Measurements from ENCODE around the gene NEAT1.

Gene NEAT1

DNA sequence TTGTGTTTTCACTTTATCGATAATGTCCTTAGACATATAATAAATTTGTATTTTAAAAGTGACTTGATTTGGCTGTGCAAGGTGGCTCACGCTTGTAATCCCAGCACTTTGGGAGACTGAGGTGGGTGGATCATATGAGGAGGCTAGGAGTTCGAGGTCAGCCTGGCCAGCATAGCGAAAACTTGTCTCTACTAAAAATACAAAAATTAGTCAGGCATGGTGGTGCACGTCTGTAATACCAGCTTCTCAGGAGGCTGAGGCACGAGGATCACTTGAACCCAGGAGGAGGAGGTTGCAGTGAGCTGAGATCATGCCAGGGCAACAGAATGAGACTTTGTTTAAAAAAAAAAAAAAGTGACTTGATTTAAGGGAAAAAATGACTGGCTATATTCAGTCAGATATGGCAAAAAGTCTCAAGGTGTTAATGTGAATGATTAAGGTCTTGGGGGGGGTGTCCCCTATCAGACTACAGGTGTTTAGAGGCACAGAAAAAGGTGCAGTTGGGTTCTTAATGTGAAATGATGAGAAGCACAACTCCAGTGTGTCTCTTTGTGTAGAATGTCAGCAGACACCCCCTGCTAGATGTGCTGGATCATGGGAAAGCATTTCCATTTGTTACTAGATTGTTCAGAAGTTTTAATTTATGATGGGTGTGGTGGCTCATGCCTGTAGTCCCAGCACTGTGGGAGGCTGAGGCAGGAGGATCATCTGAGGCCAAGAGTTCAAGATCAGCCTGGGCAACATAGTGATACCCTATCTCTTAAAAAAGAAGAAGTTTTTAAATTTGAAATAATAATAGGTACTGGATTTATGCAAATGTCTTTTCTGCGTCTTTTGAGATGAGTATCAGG is 17.0 kb downstream of the NEAT1 start:
- WGBS, result 95% methylated on average over 6 of the region's 7 CpGs
- H3K36me3 ChIP-seq (ENCODE audit: insufficient read depth, low read length), result peaks cover 29% of the 10 kb centered on the region
- no peaks in the 10 kb centered on the region for H3K4me1 ChIP-seq (ENCODE audit: insufficient read depth, low read length)
- H3K27me3 ChIP-seq (ENCODE audit: insufficient read depth, low read length), result no peaks in the 10 kb centered on the region
- no peak overlapping the region for H3K9ac ChIP-seq (ENCODE audit: low read depth, low read length)
- no peak overlapping the region for H3K4me3 ChIP-seq (ENCODE audit: low read length)
- H3K9me3 ChIP-seq (ENCODE audit: insufficient read depth, low read depth, low read length), result no peaks in the 10 kb centered on the region
- no peak overlapping the region for H3K27ac ChIP-seq (ENCODE audit: low read depth, low read length)

DNA sequence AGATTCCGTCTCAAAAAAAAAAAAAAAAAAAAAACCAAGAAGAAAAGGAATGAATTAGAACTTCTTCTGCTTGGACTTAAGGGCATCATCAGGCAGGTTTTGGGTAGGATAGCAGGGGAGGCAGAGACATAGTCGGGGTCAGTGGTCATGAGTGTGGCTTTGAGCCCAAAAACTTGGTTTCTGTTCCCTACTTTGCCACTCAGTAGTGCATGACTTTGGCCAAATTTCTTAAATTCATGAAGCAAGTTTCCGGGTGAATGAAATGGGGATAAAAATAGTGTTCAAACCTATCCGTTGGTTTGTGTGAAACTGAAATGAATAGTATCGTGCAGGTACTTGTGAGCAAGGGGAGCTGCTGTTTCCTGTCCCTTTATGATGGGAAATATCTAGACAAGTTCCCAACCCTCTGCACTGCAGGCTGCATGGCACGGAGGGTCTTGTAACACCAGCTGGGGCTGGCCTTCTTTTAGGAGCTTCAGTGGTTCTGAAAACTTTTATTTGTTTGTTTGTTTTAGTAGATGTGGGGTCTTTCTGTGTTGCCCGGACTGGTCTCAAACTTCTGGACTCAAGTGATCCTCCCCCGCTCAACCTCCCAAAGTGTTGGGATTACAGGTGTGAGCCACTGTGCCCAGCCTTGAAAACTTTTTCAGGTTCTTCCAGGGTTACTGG is 18.4 kb downstream of the NEAT1 start:
- Histone ChIP-seq H3K9ac (ENCODE audit: low read depth, low read length) (no peak overlapping the region), H3K27me3 (ENCODE audit: insufficient read depth, low read length) (no peaks in the 10 kb centered on the region), H3K9me3 (ENCODE audit: insufficient read depth, low read depth, low read length) (no peaks in the 10 kb centered on the region), H3K4me1 (ENCODE audit: insufficient read depth, low read length) (no peaks in the 10 kb centered on the region), H3K27ac (ENCODE audit: low read depth, low read length) (no peak overlapping the region), H3K36me3 (ENCODE audit: insufficient read depth, low read length) (peaks cover 16% of the 10 kb centered on the region), H3K4me3 (ENCODE audit: low read length) (no peak overlapping the region)
- WGBS, result 88% methylated on average over 8 of the region's 8 CpGs

DNA sequence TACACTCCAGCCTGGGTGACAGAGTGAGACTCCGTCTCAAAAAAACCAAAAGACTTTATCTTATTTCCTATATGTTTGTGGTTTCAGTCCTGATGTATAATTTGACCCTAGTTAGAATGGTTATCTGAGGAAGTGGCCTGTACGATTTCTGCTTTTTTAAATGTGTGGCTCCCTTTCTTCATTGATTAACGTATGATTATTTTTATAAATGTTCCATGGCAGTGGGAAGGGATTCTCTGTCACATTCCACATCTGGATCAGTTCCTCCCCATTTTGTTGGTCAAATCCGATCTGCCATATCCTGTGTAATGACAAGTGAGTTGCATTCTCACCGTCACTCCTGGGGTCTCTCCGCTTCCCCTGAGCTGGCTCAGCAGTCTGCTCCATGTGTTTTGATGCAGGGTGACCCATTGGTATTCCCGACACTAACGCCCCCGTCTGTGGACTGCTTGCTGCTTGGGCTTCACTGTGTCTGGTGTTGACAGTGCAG is 20.3 kb downstream of the NEAT1 start:
- Histone ChIP-seq H3K27ac (ENCODE audit: low read depth, low read length) (no peak overlapping the region), H3K4me3 (ENCODE audit: low read length) (no peak overlapping the region), H3K4me1 (ENCODE audit: insufficient read depth, low read length) (no peaks in the 10 kb centered on the region), H3K9me3 (ENCODE audit: insufficient read depth, low read depth, low read length) (no peaks in the 10 kb centered on the region), H3K27me3 (ENCODE audit: insufficient read depth, low read length) (no peaks in the 10 kb centered on the region), H3K36me3 (ENCODE audit: insufficient read depth, low read length) (peaks cover 2% of the 10 kb centered on the region; the same call in 1 of the 2 replicates), H3K9ac (ENCODE audit: low read depth, low read length) (no peak overlapping the region)
- 93% methylated on average over 8 of the region's 9 CpGs for WGBS

DNA sequence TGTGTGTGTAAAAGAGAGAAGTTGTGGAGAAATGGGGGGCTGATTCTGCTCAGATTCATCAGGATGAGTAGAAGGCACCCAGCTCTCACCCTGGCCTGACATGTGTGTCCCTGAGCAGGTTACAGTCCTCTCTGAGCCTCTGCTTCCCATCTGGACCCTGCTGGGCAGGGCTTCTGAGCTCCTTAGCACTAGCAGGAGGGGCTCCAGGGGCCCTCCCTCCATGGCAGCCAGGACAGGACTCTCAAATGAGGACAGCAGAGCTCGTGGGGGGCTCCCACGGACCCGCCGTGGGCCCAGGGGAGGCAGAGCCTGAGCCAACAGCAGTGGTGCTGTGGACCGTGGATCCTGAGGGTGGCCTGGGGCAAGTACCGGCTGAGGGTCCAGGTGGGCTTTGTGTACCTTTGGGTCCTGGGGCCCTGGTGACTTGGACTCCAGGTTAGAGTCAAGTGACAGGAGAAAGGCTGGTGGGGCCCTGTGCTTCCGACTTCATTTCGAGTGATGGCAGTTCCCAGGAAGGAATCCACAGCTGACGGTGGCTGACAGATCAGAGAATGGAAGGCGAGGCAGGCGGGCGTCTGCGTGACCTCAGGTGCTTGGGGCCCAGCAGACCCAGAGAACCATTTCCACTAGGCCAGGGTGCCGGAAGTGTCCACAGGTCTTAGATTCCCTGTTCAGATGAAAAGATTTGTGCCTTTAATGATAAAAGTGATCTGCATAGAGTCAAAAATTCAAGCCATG is 21.9 kb downstream of the NEAT1 start:
- WGBS, result 93% methylated on average over 14 of the region's 14 CpGs
- no peak overlapping the region for H3K27ac ChIP-seq (ENCODE audit: low read depth, low read length)
- no peak overlapping the region for H3K4me3 ChIP-seq (ENCODE audit: low read length)
- H3K9ac ChIP-seq (ENCODE audit: low read depth, low read length), result no peak overlapping the region
- H3K9me3 ChIP-seq (ENCODE audit: insufficient read depth, low read depth, low read length), result no peaks in the 10 kb centered on the region
- no peaks in the 10 kb centered on the region for H3K27me3 ChIP-seq (ENCODE audit: insufficient read depth, low read length)
- 0 out of 2 replicates have a peak, but pooled peaks cover 4% of the 10 kb centered on the region for H3K4me1 ChIP-seq (ENCODE audit: insufficient read depth, low read length)
- 0 out of 2 replicates have a peak, but pooled peaks cover 2% of the 10 kb centered on the region for H3K36me3 ChIP-seq (ENCODE audit: insufficient read depth, low read length)

DNA sequence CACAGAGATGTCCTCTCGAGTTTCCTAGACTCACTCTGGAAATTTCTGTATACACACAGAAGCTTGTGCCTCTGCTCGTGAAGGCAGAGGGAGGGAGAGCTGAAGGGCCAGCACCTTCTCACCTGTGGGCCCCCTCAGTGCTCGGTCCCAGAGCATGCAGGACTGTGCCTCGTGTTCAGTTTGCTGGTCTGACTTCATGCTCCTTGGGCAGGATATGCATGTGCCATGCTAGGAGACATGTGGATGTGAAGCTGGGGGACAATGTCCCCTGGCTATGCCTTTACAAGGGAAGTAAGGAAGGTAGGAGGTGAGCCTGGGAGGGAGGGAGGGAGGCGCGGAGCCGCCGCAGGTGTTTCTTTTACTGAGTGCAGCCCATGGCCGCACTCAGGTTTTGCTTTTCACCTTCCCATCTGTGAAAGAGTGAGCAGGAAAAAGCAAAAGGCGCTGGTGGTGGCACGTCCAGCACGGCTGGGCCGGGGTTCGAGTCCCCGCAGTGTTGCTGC is 22.6 kb downstream of the NEAT1 start:
- no peak overlapping the region for H3K27ac ChIP-seq (ENCODE audit: low read depth, low read length)
- WGBS, result 95% methylated on average over 15 of the region's 15 CpGs
- H3K27me3 ChIP-seq (ENCODE audit: insufficient read depth, low read length), result no peaks in the 10 kb centered on the region
- no peak overlapping the region for H3K9ac ChIP-seq (ENCODE audit: low read depth, low read length)
- 0 out of 2 replicates have a peak, but pooled peaks cover 4% of the 10 kb centered on the region for H3K4me1 ChIP-seq (ENCODE audit: insufficient read depth, low read length)
- no peaks in the 10 kb centered on the region for H3K9me3 ChIP-seq (ENCODE audit: insufficient read depth, low read depth, low read length)
- 0 out of 2 replicates have a peak, but pooled peaks cover 2% of the 10 kb centered on the region for H3K36me3 ChIP-seq (ENCODE audit: insufficient read depth, low read length)
- H3K4me3 ChIP-seq (ENCODE audit: low read length), result no peak overlapping the region

DNA sequence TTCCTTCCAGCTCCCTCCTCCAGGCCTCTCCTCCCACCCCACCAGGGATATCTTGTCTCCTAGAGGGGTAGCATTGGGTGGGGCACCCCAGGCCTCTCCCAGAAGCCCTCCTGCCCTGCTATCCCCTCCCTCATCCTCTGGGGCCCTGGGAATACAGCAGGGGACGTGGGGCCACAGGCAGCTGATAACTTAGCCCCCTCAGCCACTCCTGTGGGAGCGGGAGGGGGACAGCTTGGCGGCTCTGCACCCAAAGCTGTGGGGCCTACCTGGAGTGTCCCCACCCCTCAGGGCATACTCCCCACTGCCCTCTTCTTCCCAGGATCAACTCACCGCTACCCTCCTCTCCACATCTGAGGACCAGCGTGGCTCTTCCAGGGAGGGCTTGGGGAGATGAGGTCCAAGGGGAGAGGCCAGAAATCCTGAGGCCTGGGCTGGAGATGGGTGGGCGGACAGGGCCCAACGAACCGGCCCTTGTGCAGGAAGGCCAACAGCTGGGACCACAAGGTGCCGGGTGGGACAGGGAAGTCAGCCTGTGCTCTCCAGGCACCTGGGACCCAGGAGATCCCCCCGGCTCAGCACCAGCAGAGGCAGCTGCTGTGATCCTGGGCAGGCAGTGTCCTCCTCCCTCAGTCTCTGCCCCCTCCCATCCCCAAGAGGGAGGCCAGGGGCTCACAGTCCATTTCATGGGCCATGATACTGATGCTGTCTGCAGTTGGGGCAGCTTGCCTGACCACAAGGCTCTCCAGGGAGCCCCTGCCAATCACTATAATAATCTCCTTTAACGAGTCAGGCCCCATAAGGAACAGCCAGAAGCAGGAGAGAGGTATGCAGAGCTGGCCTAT is 23.2 kb downstream of the NEAT1 start:
- 0 out of 2 replicates have a peak, but pooled peaks cover 4% of the 10 kb centered on the region for H3K4me1 ChIP-seq (ENCODE audit: insufficient read depth, low read length)
- no peaks in the 10 kb centered on the region for H3K9me3 ChIP-seq (ENCODE audit: insufficient read depth, low read depth, low read length)
- H3K36me3 ChIP-seq (ENCODE audit: insufficient read depth, low read length), result 0 out of 2 replicates have a peak, but pooled peaks cover 2% of the 10 kb centered on the region
- no peak overlapping the region for H3K9ac ChIP-seq (ENCODE audit: low read depth, low read length)
- no peaks in the 10 kb centered on the region for H3K27me3 ChIP-seq (ENCODE audit: insufficient read depth, low read length)
- WGBS, result 90% methylated on average over 11 of the region's 11 CpGs
- H3K4me3 ChIP-seq (ENCODE audit: low read length), result no peak overlapping the region
- H3K27ac ChIP-seq (ENCODE audit: low read depth, low read length), result no peak overlapping the region

DNA sequence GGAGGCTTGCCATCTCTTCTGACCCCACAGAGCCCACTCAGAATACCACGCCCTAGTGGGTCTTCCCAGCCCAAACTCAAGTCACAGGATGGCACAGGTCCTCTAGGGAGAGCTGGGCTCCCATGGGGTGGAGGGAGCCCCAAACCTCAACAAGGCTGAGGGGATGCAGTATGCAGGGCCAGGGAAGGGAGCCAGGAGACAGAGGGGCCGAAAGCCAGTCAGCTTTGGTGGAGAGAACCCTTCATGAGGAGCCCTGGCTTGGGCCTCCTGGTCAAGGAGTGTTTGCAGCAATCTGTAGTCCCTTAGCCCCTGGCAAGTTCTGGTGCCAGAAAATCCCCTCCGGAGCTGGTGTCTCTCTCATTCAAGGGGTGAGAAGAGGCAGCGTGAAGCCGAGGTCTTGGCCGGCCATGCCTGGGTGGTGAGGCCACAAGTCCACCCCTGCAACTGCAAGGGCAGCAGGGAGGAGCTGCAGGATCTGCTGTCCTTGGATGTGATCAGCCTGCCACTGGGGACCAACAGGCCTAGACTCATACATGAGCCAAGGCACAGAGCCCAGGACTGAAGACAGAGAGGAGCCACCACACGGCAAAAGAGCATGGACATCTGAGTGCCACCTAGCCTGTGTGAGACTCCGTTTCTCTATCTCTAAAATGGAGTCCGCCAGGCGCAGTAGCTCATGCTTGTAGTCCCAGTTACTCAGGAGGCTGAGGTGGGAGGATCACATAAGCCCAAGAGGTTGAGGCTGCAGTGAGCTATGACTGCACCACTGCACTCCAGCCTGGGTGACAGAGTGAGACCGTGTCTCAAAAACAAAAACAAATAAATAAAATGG is 24.1 kb downstream of the NEAT1 start:
- no peak overlapping the region for H3K9ac ChIP-seq (ENCODE audit: low read depth, low read length)
- H3K4me3 ChIP-seq (ENCODE audit: low read length), result no peak overlapping the region
- no peaks in the 10 kb centered on the region for H3K9me3 ChIP-seq (ENCODE audit: insufficient read depth, low read depth, low read length)
- H3K36me3 ChIP-seq (ENCODE audit: insufficient read depth, low read length), result 0 out of 2 replicates have a peak, but pooled peaks cover 2% of the 10 kb centered on the region
- WGBS, result 94% methylated on average over 11 of the region's 11 CpGs
- H3K27ac ChIP-seq (ENCODE audit: low read depth, low read length), result no peak overlapping the region
- no peaks in the 10 kb centered on the region for H3K27me3 ChIP-seq (ENCODE audit: insufficient read depth, low read length)
- H3K4me1 ChIP-seq (ENCODE audit: insufficient read depth, low read length), result 0 out of 2 replicates have a peak, but pooled peaks cover 4% of the 10 kb centered on the region

- H3K4me1 ChIP-seq (ENCODE audit: insufficient read depth, low read length), result 0 out of 2 replicates have a peak, but pooled peaks cover 4% of the 10 kb centered on the region
- H3K27me3 ChIP-seq (ENCODE audit: insufficient read depth, low read length), result no peaks in the 10 kb centered on the region
- no peaks in the 10 kb centered on the region for H3K9me3 ChIP-seq (ENCODE audit: insufficient read depth, low read depth, low read length)
- WGBS, result 95% methylated on average over 2 of the region's 2 CpGs
- H3K4me3 ChIP-seq (ENCODE audit: low read length), result no peak overlapping the region
- H3K27ac ChIP-seq (ENCODE audit: low read depth, low read length), result no peak overlapping the region
- no peak overlapping the region for H3K9ac ChIP-seq (ENCODE audit: low read depth, low read length)
- 0 out of 2 replicates have a peak, but pooled peaks cover under 1% of the 10 kb centered on the region for H3K36me3 ChIP-seq (ENCODE audit: insufficient read depth, low read length)
Measured at GRCh38 chr11:65448074-65448417, 25.4 kb downstream of the NEAT1 start.

GRCh38 chr11:65448418-65449105 is 26.0 kb downstream of the NEAT1 start:
- Histone ChIP-seq H3K9ac (ENCODE audit: low read depth, low read length) (no peak overlapping the region), H3K36me3 (ENCODE audit: insufficient read depth, low read length) (no peaks in the 10 kb centered on the region), H3K27ac (ENCODE audit: low read depth, low read length) (no peak overlapping the region), H3K4me3 (ENCODE audit: low read length) (no peak overlapping the region), H3K27me3 (ENCODE audit: insufficient read depth, low read length) (no peaks in the 10 kb centered on the region), H3K9me3 (ENCODE audit: insufficient read depth, low read depth, low read length) (no peaks in the 10 kb centered on the region), H3K4me1 (ENCODE audit: insufficient read depth, low read length) (0 out of 2 replicates have a peak, but pooled peaks cover 4% of the 10 kb centered on the region)
- 73% methylated on average over 3 of the region's 3 CpGs for WGBS

All from HUES64 (cell line).